ENCODE data around the gene MTA3.

The MTA3 gene

DNA sequence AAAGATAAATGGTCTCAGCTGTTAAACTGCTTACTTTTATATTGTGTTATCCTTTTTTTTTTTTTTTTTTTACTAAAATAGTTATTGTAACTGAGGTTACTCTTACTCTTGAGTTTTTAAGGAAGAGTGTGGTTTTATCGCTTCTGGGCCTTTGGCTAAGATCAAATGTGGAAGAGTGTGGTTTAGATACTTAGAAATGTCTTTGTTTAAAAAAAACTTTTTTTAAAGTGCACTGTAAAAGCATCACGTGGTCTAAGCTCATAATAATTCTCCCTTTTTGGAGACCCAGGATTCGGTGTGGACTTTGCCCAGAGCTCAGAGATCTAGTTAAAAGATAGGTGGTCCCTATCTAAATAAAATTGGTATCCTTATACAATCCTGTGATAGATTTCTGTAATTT is 207.4 kb downstream of the MTA3 start:
- no peaks in the 10 kb centered on the region for H3K27me3 ChIP-seq (ENCODE audit: low read depth, low read length)
- H3K4me3 ChIP-seq (ENCODE audit: low read length) = no peak overlapping the region
- H3K36me3 ChIP-seq (replicated peaks; ENCODE audit: low read depth, low read length) = peaks cover 2% of the 10 kb centered on the region
- no peak overlapping the region for H3K4me2 ChIP-seq (ENCODE audit: low read length)
- H2AFZ ChIP-seq (ENCODE audit: low read depth, low read length) = no peak overlapping the region
- H3K9me3 ChIP-seq (ENCODE audit: insufficient read depth, low read length) = peaks cover 6% of the 10 kb centered on the region
- no peak overlapping the region for H3K27ac ChIP-seq (ENCODE audit: low read length)
- TF ChIP-seq EZH2phosphoT487 (IDR thresholded peaks at IDR 0.05; ENCODE audit: low read depth) (no peak), CTCF (IDR thresholded peaks at IDR 0.05; ENCODE audit: low read depth, low read length) (no peak)
- no peaks in the 10 kb centered on the region for H4K20me1 ChIP-seq (ENCODE audit: insufficient read depth, low read length)
- H3K9ac ChIP-seq (ENCODE audit: low read length) = no peak overlapping the region
- H3K4me1 ChIP-seq (ENCODE audit: low read length) = no peaks in the 10 kb centered on the region; the same call in 1 of the 2 replicates
- no peaks in the 10 kb centered on the region for H3K79me2 ChIP-seq (ENCODE audit: low read length)

DNA sequence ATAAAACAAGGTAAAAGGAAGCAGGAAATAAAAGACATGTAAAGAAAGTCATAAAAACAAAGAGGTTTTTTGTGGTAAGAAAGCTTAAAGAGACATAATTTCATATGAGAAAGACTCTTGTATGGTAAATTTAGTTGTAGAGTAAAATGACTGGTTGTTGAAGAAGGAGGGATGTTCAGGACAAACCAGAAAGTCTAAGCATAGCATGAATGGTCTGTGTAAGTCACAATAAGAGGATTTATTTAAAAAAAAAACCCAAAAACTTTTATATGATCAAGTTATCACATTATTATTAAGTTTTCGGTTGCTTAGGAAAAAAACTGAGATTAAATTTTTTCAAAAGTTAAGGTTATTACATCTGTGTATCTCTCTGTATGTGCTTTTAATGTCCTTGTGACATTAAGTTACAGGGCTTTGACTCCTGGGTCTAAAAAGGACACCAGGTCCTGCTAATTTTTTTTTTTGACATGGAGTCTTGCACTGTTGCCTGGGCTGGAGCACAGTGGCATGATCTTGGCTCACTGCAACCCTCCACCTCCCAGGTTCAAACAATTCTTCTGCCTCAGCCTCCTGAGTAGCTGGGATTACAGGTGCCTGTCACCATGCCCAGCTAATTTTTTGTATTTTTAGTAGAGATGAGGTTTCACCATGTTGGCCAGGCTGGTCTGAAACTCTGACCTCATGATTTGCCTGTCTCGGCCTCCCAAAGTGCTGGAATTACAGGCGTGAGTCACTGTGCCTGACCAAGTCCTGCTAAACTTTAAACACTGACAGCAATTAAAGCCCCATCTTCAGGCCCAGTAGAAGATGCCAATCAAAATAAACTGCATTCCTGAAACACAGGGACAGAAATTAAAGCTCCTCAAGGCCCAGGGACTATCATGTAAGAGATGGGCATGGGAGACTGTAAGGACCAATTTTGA is 209.7 kb downstream of the MTA3 start:
- H3K9me3 ChIP-seq (ENCODE audit: insufficient read depth, low read length) = peaks cover 9% of the 10 kb centered on the region
- peaks cover 2% of the 10 kb centered on the region for H3K36me3 ChIP-seq (replicated peaks; ENCODE audit: low read depth, low read length)
- no peak overlapping the region for H3K9ac ChIP-seq (ENCODE audit: low read length)
- TF ChIP-seq EZH2phosphoT487 (IDR thresholded peaks at IDR 0.05; ENCODE audit: low read depth) (no peak), CTCF (IDR thresholded peaks at IDR 0.05; ENCODE audit: low read depth, low read length) (no peak)
- H3K4me2 ChIP-seq (ENCODE audit: low read length) = no peak overlapping the region
- no peaks in the 10 kb centered on the region for H3K4me1 ChIP-seq (ENCODE audit: low read length)
- no peak overlapping the region for H3K4me3 ChIP-seq (ENCODE audit: low read length)
- H3K27ac ChIP-seq (ENCODE audit: low read length) = no peak overlapping the region
- no peaks in the 10 kb centered on the region for H4K20me1 ChIP-seq (ENCODE audit: insufficient read depth, low read length)
- no peaks in the 10 kb centered on the region for H3K27me3 ChIP-seq (ENCODE audit: low read depth, low read length)
- H3K79me2 ChIP-seq (ENCODE audit: low read length) = no peaks in the 10 kb centered on the region
- H2AFZ ChIP-seq (ENCODE audit: low read depth, low read length) = no peak overlapping the region

DNA sequence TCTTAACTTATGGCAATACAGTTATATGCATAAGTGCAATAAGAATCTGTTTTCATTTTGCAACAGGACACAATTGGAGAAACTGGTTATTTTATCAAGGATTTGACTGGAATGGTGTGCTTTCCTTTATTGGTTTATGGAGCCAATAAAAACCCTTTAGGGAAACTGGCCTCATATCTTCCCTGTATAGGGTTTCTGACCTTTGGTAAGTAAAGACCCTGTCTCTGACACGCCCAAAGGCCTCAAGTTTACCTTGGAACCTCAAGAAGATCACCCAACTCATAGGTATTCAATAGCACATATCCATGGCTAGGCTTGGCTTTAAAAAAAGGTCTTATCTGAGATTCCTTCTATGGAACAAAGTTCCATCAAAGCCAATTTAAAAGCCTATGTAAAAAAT is 212.7 kb downstream of the MTA3 start:
- Histone ChIP-seq H3K9me3 (ENCODE audit: insufficient read depth, low read length) (peaks cover 9% of the 10 kb centered on the region), H2AFZ (ENCODE audit: low read depth, low read length) (no peak overlapping the region), H3K4me2 (ENCODE audit: low read length) (no peak overlapping the region), H3K27me3 (ENCODE audit: low read depth, low read length) (no peaks in the 10 kb centered on the region), H3K4me3 (ENCODE audit: low read length) (no peak overlapping the region), H3K4me1 (ENCODE audit: low read length) (no peaks in the 10 kb centered on the region), H3K27ac (ENCODE audit: low read length) (no peak overlapping the region), H4K20me1 (ENCODE audit: insufficient read depth, low read length) (no peaks in the 10 kb centered on the region), H3K79me2 (ENCODE audit: low read length) (no peaks in the 10 kb centered on the region), H3K9ac (ENCODE audit: low read length) (no peak overlapping the region), H3K36me3 (replicated peaks; ENCODE audit: low read depth, low read length) (peaks cover 2% of the 10 kb centered on the region)
- TF ChIP-seq CTCF (IDR thresholded peaks at IDR 0.05; ENCODE audit: low read depth, low read length) (no peak), EZH2phosphoT487 (IDR thresholded peaks at IDR 0.05; ENCODE audit: low read depth) (no peak)

DNA sequence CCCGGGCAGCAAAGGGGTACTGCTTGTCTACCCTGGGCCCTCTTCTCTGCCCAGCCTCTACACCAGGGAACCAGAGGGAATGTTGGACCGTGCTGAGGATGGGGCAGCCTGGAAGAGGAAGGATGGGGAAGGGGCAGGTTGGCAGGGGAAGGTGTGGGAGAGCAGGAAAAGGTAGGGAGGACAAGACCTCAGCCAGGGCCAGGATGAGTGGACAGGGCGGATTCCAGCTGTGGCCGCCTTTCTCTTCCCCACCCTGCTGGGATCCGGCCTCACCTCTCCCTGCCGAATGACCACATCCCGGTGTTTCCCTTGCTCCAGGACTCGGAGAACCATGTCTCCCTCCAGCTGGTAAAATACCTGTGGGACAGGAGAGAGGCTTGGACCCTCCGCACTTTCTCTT is 215.1 kb downstream of the MTA3 start:
- Histone ChIP-seq H2AFZ (ENCODE audit: low read depth, low read length) (no peak overlapping the region), H3K4me1 (ENCODE audit: low read length) (no peaks in the 10 kb centered on the region), H3K9me3 (ENCODE audit: insufficient read depth, low read length) (0 out of 2 replicates have a peak, but pooled peaks cover 3% of the 10 kb centered on the region), H3K36me3 (replicated peaks; ENCODE audit: low read depth, low read length) (no peaks in the 10 kb centered on the region), H3K4me2 (ENCODE audit: low read length) (no peak overlapping the region), H3K79me2 (ENCODE audit: low read length) (no peaks in the 10 kb centered on the region), H3K4me3 (ENCODE audit: low read length) (no peak overlapping the region), H3K27me3 (ENCODE audit: low read depth, low read length) (no peaks in the 10 kb centered on the region), H3K9ac (ENCODE audit: low read length) (no peak overlapping the region), H3K27ac (ENCODE audit: low read length) (no peak overlapping the region), H4K20me1 (ENCODE audit: insufficient read depth, low read length) (no peaks in the 10 kb centered on the region)
- no peak for TF ChIP-seq CTCF (IDR thresholded peaks at IDR 0.05; ENCODE audit: low read depth, low read length)
- TF ChIP-seq EZH2phosphoT487 (IDR thresholded peaks at IDR 0.05; ENCODE audit: low read depth) = no peak
